IPS DF 6.9 (cell line): ENCODE data around the gene MAD2L1.

Experiments
- DNase-seq: peaks from one replicate; pipeline ENCODE4 v3.0.0-alpha.2; 2013; ENCODE audit warnings: low read depth, low spot score
- H3K27ac ChIP-seq: one replicate; pipeline ENCODE4 v1.5.1; 2013; ENCODE audit warnings: low read length, control low read depth
- H3K27me3 ChIP-seq: 2 replicates; pipeline ENCODE4 v1.6.1; 2013; ENCODE audit warnings: mild to moderate bottlenecking, low read length; ENCODE audit not compliant: control insufficient read depth, insufficient read depth
- H3K36me3 ChIP-seq: 2 replicates; pipeline ENCODE4 v1.6.1; 2013; ENCODE audit warnings: low read length; ENCODE audit not compliant: control insufficient read depth, insufficient read depth
- H3K4me1 ChIP-seq: 2 replicates; pipeline ENCODE4 v1.6.1; 2013; ENCODE audit warnings: low read length; ENCODE audit not compliant: control insufficient read depth, insufficient read depth
- H3K4me3 ChIP-seq: 2 replicates; pipeline ENCODE4 v1.5.1; 2013; ENCODE audit warnings: mild to moderate bottlenecking, low read length
- H3K9me3 ChIP-seq: 2 replicates; pipeline ENCODE4 v1.6.1; 2013; ENCODE audit warnings: low read length, inconsistent platforms; ENCODE audit not compliant: control insufficient read depth, insufficient read depth
- WGBS: extraction: QIAGEN DNeasy Blood & Tissue Kit; methylation state at CpG from one replicate; pipeline ENCODE4 v1.1.7; 2013; ENCODE audit warnings: mixed read lengths, missing lambda C conversion rate; ENCODE audit not compliant: insufficient read length, insufficient coverage; 5-methylcytosine and 5-hydroxymethylcytosine counted together

The MAD2L1 gene

GRCh38 chr4:120037411-120037810 is 29.2 kb downstream of the MAD2L1 start:
- Histone ChIP-seq H3K4me1 (no peaks in the 10 kb centered on the region), H3K27ac (no peak overlapping the region), H3K27me3 (no peaks in the 10 kb centered on the region), H3K9me3 (no peaks in the 10 kb centered on the region), H3K4me3 (no peak overlapping the region), H3K36me3 (no peaks in the 10 kb centered on the region)
- no peak for DNase-seq
- no CpG with 5 or more reads among the region's 2 CpGs for WGBS

GRCh38 chr4:120034913-120035312 is 31.7 kb downstream of the MAD2L1 start:
- Histone ChIP-seq H3K27me3 (no peaks in the 10 kb centered on the region), H3K4me1 (no peaks in the 10 kb centered on the region), H3K4me3 (no peak overlapping the region), H3K27ac (no peak overlapping the region), H3K9me3 (no peaks in the 10 kb centered on the region), H3K36me3 (no peaks in the 10 kb centered on the region)
- DNase-seq, result no peak
- no CpG with 5 or more reads among the region's 2 CpGs for WGBS

GRCh38 chr4:120026853-120027252 is 39.8 kb downstream of the MAD2L1 start:
- Histone ChIP-seq H3K9me3 (no peaks in the 10 kb centered on the region), H3K27ac (no peak overlapping the region), H3K4me3 (no peak overlapping the region), H3K27me3 (no peaks in the 10 kb centered on the region), H3K36me3 (no peaks in the 10 kb centered on the region), H3K4me1 (no peaks in the 10 kb centered on the region)
- no CpG with 5 or more reads among the region's 2 CpGs for WGBS
- no peak for DNase-seq

GRCh38 chr4:120025516-120025915 is 41.1 kb downstream of the MAD2L1 start:
- DNase-seq, result no peak
- WGBS, result no CpG with 5 or more reads among the region's 1 CpG

GRCh38 chr4:120018786-120019185 is 47.9 kb downstream of the MAD2L1 start:
- H3K4me1 ChIP-seq, result no peaks in the 10 kb centered on the region
- no peak for DNase-seq

More at GRCh38 chr4:120025516-120025915, 41.1 kb downstream of the MAD2L1 start:
- Histone ChIP-seq H3K27me3 (no peaks in the 10 kb centered on the region), H3K4me3 (no peak overlapping the region), H3K4me1 (no peaks in the 10 kb centered on the region), H3K27ac (no peak overlapping the region), H3K36me3 (no peaks in the 10 kb centered on the region), H3K9me3 (no peaks in the 10 kb centered on the region)

GRCh38 chr4:120017939-120018692 is 48.5 kb downstream of the MAD2L1 start:
- WGBS, result 100% methylated on average over 1 of the region's 6 CpGs
- Histone ChIP-seq H3K27ac (no peak overlapping the region), H3K27me3 (no peaks in the 10 kb centered on the region), H3K4me1 (no peaks in the 10 kb centered on the region), H3K36me3 (no peaks in the 10 kb centered on the region), H3K4me3 (no peak overlapping the region), H3K9me3 (no peaks in the 10 kb centered on the region)
- DNase-seq, result no peak

More at GRCh38 chr4:120018786-120019185, 47.9 kb downstream of the MAD2L1 start:
- Histone ChIP-seq H3K9me3 (no peaks in the 10 kb centered on the region), H3K36me3 (no peaks in the 10 kb centered on the region), H3K27me3 (no peaks in the 10 kb centered on the region), H3K27ac (no peak overlapping the region), H3K4me3 (no peak overlapping the region)
- no CpG with 5 or more reads among the region's 1 CpG for WGBS

- H3K9me3 ChIP-seq, result no peaks in the 10 kb centered on the region; the same call in 1 of the 2 replicates
- no peak overlapping the region for H3K27ac ChIP-seq
- DNase-seq, result no peak
- no peak overlapping the region for H3K4me3 ChIP-seq
- no CpG with 5 or more reads among the region's 2 CpGs for WGBS
- no peaks in the 10 kb centered on the region for H3K36me3 ChIP-seq
- no peaks in the 10 kb centered on the region for H3K4me1 ChIP-seq
- no peaks in the 10 kb centered on the region; the same call in 1 of the 2 replicates for H3K27me3 ChIP-seq
These were observed 54.9 kb downstream of the MAD2L1 start for GRCh38 chr4:120011725-120012124.

DNA sequence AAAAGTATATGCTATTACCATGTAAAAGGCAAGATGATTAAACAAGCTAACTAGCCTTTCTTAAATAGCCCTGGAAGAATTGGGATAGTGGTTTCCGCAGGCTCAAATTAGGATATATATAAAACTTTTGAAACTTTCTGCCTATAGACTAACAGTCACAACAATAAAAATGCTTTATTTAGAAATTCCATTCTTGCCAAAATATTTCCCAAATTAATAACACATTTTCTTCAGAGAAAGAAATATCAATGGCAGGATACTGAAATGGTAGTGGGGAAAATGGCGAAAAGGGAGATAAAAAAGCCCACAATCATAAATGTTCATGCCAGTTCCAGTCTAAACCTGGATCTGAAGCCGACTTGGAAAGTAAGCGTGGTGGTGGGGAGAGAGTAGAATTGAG is 56.0 kb downstream of the MAD2L1 start:
- Histone ChIP-seq H3K36me3 (no peaks in the 10 kb centered on the region), H3K4me1 (no peaks in the 10 kb centered on the region), H3K9me3 (no peaks in the 10 kb centered on the region; the same call in 1 of the 2 replicates), H3K4me3 (no peak overlapping the region), H3K27ac (no peak overlapping the region), H3K27me3 (no peaks in the 10 kb centered on the region; the same call in 1 of the 2 replicates)
- DNase-seq, result no peak
- WGBS, result no CpG with 5 or more reads among the region's 4 CpGs

- Histone ChIP-seq H3K36me3 (no peaks in the 10 kb centered on the region), H3K27ac (no peak overlapping the region), H3K4me1 (no peaks in the 10 kb centered on the region), H3K9me3 (no peaks in the 10 kb centered on the region; the same call in 1 of the 2 replicates), H3K4me3 (no peak overlapping the region), H3K27me3 (no peaks in the 10 kb centered on the region; the same call in 1 of the 2 replicates)
- no CpG with 5 or more reads among the region's 2 CpGs for WGBS
- DNase-seq, result no peak
These were observed 56.9 kb downstream of the MAD2L1 start for GRCh38 chr4:120009731-120010130.

GRCh38 chr4:120008957-120009356 is 57.7 kb downstream of the MAD2L1 start:
- Histone ChIP-seq H3K36me3 (no peaks in the 10 kb centered on the region), H3K27ac (no peak overlapping the region), H3K27me3 (no peaks in the 10 kb centered on the region; the same call in 1 of the 2 replicates), H3K4me3 (no peak overlapping the region), H3K4me1 (no peaks in the 10 kb centered on the region), H3K9me3 (no peaks in the 10 kb centered on the region; the same call in 1 of the 2 replicates)
- DNase-seq, result no peak
- no CpG with 5 or more reads among the region's 4 CpGs for WGBS
